ENCODE data around the gene SIAH2.

SIAH2 gene

DNA sequence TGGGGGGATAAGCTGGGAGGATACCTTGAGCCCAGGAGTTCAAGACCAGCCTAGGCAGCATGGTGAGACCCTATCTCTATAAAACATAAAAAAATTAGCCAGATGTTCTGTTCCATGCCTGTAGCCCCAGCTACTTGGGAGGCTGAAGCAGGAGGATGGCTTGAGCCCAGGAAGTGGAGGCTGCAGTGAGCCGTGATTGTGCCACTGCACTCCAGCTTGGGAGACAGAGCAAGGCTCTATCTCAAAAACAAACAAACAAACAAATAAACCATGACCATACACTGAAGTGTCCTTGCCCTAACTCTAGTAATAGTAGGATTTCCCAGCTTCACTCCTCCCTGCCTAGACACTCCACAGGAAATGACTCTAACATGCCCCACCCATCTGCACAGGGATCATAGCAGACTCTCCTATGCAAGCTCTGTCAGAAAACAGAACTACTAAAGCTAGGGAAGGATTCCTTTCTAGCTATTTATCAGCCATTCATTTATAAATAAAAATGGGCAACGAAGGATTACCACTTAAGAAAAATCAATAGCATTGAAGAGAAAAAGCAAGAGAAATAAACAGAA, 63.8 kb downstream of the SIAH2 start:
- no peaks in the 10 kb centered on the region for H3K9me2 ChIP-seq (ENCODE audit: low read depth, low read length)
- H3K4me1 ChIP-seq (ENCODE audit: insufficient read depth, low read length, severe bottlenecking) = peaks cover 8% of the 10 kb centered on the region
- no peaks in the 10 kb centered on the region for H3K36me3 ChIP-seq (ENCODE audit: insufficient read depth, low read length)
- no peak overlapping the region for H3K4me3 ChIP-seq (ENCODE audit: low read depth, low read length, poor library complexity, severe bottlenecking)
- no peak overlapping the region for H3K4me2 ChIP-seq (ENCODE audit: low read length)
- TF ChIP-seq EZH2 (IDR thresholded peaks at IDR 0.05; ENCODE audit: borderline replicate concordance, low read length) = no peak
- TF ChIP-seq, protein P1, sequence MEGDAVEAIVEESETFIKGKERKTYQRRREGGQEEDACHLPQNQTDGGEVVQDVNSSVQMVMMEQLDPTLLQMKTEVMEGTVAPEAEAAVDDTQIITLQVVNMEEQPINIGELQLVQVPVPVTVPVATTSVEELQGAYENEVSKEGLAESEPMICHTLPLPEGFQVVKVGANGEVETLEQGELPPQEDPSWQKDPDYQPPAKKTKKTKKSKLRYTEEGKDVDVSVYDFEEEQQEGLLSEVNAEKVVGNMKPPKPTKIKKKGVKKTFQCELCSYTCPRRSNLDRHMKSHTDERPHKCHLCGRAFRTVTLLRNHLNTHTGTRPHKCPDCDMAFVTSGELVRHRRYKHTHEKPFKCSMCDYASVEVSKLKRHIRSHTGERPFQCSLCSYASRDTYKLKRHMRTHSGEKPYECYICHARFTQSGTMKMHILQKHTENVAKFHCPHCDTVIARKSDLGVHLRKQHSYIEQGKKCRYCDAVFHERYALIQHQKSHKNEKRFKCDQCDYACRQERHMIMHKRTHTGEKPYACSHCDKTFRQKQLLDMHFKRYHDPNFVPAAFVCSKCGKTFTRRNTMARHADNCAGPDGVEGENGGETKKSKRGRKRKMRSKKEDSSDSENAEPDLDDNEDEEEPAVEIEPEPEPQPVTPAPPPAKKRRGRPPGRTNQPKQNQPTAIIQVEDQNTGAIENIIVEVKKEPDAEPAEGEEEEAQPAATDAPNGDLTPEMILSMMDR (IDR thresholded peaks at IDR 0.05; ENCODE audit: low read length) = no peak
- H4K20me1 ChIP-seq (ENCODE audit: insufficient read depth, low read length) = no peaks in the 10 kb centered on the region
- peaks cover 2% of the 10 kb centered on the region; the same call in 1 of the 2 replicates for H3K9me3 ChIP-seq (ENCODE audit: low read length)
- H2AFZ ChIP-seq (ENCODE audit: low read length) = no peak overlapping the region
- no peaks in the 10 kb centered on the region for H3F3A ChIP-seq (ENCODE audit: insufficient read depth, low read length)
- no peaks in the 10 kb centered on the region for H3K79me2 ChIP-seq (ENCODE audit: insufficient read depth, low read length)
- H3K27me3 ChIP-seq (ENCODE audit: insufficient read depth, low read length) = no peaks in the 10 kb centered on the region
- no peak overlapping the region for H3K27ac ChIP-seq (ENCODE audit: low read depth, low read length, poor library complexity, severe bottlenecking)
- no peak overlapping the region for H3K9ac ChIP-seq (ENCODE audit: low read length)

DNA sequence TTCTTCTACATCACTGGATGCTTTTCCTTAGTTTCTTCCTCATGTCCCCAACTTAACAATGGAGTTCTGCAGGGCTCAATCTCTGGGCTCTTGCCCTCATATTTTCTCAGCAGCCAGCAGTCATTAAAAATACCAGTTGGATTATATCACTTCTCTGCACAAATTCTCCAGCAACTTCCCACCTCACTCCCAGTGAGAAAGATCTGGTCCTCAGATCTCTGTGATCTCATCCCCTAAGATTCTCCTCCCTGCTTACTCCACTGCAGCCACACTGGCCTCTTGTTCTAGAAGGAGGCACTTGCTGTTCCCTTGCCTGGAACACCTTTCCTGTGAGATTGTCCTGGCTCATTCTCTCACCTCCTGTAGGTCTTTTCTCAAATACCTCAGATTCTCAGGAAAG, 65.3 kb downstream of the SIAH2 start:
- Histone ChIP-seq H3K27me3 (ENCODE audit: insufficient read depth, low read length) (no peaks in the 10 kb centered on the region), H3F3A (ENCODE audit: insufficient read depth, low read length) (no peaks in the 10 kb centered on the region), H3K27ac (ENCODE audit: low read depth, low read length, poor library complexity, severe bottlenecking) (no peak overlapping the region), H2AFZ (ENCODE audit: low read length) (no peak overlapping the region), H3K9me2 (ENCODE audit: low read depth, low read length) (no peaks in the 10 kb centered on the region), H3K4me2 (ENCODE audit: low read length) (no peak overlapping the region), H3K36me3 (ENCODE audit: insufficient read depth, low read length) (no peaks in the 10 kb centered on the region), H3K9me3 (ENCODE audit: low read length) (peaks cover 12% of the 10 kb centered on the region), H3K4me1 (ENCODE audit: insufficient read depth, low read length, severe bottlenecking) (no peaks in the 10 kb centered on the region), H3K79me2 (ENCODE audit: insufficient read depth, low read length) (no peaks in the 10 kb centered on the region), H3K4me3 (ENCODE audit: low read depth, low read length, poor library complexity, severe bottlenecking) (no peak overlapping the region), H4K20me1 (ENCODE audit: insufficient read depth, low read length) (no peaks in the 10 kb centered on the region), H3K9ac (ENCODE audit: low read length) (no peak overlapping the region)
- TF ChIP-seq, protein P1 (IDR thresholded peaks at IDR 0.05; ENCODE audit: low read length) = no peak
- TF ChIP-seq EZH2 (IDR thresholded peaks at IDR 0.05; ENCODE audit: borderline replicate concordance, low read length) = no peak

DNA sequence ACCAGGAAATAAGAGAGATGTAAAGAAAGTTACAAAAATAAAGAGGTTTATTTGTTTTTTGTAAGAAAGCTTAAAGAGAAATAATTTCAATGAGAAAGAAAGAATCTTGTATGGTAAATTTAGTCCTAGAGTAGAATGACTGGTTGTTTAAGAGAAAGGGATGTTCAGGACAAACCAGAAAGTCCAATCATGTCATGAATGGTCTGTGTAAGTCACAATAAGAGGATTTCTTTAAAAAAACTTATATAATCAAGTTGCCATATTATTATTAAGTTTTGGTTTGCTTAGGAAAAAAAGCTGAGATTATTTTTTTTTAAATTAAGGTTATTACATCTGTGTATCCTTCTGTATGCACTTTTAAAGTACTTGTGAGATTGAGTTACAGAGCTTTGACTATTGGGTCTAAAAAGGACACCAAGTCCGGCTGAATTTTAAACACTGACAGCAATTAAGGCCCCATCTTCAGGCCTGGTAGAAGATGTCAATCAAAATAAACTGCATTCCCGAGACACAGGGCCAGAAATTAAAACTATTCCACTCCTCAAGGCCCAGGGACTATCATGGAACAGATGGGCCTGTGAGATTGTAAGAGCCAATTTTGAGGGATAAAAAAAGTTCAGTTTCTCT, 71.4 kb downstream of the SIAH2 start:
- H2AFZ ChIP-seq (ENCODE audit: low read length) = no peak overlapping the region
- H3K79me2 ChIP-seq (ENCODE audit: insufficient read depth, low read length) = no peaks in the 10 kb centered on the region
- TF ChIP-seq EZH2 (IDR thresholded peaks at IDR 0.05; ENCODE audit: borderline replicate concordance, low read length) = no peak
- TF ChIP-seq, protein P1 (IDR thresholded peaks at IDR 0.05; ENCODE audit: low read length) = no peak
- H3K9me3 ChIP-seq (ENCODE audit: low read length) = peaks cover 30% of the 10 kb centered on the region
- no peaks in the 10 kb centered on the region for H3K27me3 ChIP-seq (ENCODE audit: insufficient read depth, low read length)
- no peak overlapping the region for H3K4me3 ChIP-seq (ENCODE audit: low read depth, low read length, poor library complexity, severe bottlenecking)
- H3K4me2 ChIP-seq (ENCODE audit: low read length) = no peak overlapping the region
- H3K36me3 ChIP-seq (ENCODE audit: insufficient read depth, low read length) = no peaks in the 10 kb centered on the region
- no peak overlapping the region for H3K9ac ChIP-seq (ENCODE audit: low read length)
- H3K27ac ChIP-seq (ENCODE audit: low read depth, low read length, poor library complexity, severe bottlenecking) = no peak overlapping the region
- no peaks in the 10 kb centered on the region for H4K20me1 ChIP-seq (ENCODE audit: insufficient read depth, low read length)
- no peaks in the 10 kb centered on the region for H3F3A ChIP-seq (ENCODE audit: insufficient read depth, low read length)
- H3K4me1 ChIP-seq (ENCODE audit: insufficient read depth, low read length, severe bottlenecking) = no peaks in the 10 kb centered on the region
- no peaks in the 10 kb centered on the region for H3K9me2 ChIP-seq (ENCODE audit: low read depth, low read length)
